ENCODE data around the gene TDRKH. TPM values are rescaled to one million over a fixed set of nuclear protein-coding genes. Genes with fewer than 3 reads are reported as not detected.
"Not testable (repeated sequence)": the region's sequence is repeated elsewhere in the genome, so short reads cannot be mapped to it uniquely, and the experiment has no call there.

Gene TDRKH
- polyA plus RNA-seq, 12 donors, result 3.5 to 6.0 (median 4.3) TPM; not detected in 2

DNA sequence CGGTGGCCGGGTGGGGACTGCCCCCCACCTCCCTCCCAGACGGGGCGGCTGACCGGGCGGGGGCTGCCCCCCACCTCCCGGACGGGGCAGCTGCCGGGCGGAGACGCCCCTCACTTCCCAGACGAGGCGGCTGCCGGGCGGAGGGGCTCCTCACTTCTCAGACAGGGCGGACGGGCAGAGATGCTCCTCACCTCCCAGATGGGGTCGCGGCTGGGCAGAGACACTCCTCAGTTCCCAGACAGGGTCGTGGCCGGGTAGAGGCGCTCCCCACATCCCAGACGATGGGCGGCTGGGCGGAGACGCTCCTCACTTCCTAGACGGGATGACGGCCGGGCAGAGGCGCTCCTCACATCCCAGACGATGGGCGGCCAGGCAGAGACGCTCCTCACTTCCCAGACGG, 21.0 kb downstream of the TDRKH start:
- not testable (repeated sequence) for DNase-seq

- DNase-seq, result not testable (repeated sequence)
Observed at GRCh38 chr1:151768351-151769066, 21.8 kb downstream of the TDRKH start.

- DNase-seq, result no peak
Observed at GRCh38 chr1:151763990-151764389, 26.3 kb downstream of the TDRKH start.

GRCh38 chr1:151762941-151763921, 27.1 kb downstream of the TDRKH start, which contains the start of gene MRPL9:
Gene MRPL9, minus strand, starts transcription at chr1:151763496. Its CDS starts 17 bp downstream, at chr1:151763479.
- DNase-seq, result peak; percentile 84

DNA sequence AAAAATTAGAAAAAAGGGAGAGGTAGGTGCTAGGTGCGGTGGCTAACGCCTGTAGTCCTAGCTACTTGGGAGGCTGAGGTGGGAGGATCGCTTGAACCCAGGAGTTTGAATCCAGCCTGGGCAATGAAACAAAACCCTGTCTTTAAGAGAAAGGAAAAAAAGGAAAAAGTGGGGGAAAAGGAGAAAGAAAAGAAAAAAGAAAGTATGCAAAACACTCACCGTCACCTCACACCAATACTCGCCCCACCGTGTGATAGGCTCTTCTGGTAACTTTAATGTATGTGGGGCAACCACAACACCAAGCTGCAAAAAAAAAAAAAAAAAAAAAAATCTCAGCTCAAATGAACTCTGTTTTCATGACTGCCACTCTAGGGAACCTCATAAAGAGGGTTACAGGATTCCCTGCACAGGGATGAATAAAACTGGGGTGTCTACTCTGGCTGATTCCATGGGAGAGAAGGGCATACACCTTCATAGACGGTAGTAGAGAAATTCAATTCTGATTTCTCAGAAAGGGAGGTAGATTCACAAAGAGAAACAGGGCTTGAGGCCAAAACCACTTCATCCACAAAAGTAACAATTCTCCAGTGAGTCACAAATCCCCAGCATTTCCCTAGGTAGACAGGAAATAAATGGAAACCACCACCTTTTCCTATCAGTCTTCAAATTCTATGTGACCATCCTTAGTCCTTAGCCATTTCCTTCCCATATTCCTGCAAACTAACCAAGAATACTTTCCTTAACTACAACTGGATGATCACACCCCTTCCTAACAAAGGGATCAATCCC, 29.5 kb downstream of the TDRKH start:
- no peak for DNase-seq

DNA sequence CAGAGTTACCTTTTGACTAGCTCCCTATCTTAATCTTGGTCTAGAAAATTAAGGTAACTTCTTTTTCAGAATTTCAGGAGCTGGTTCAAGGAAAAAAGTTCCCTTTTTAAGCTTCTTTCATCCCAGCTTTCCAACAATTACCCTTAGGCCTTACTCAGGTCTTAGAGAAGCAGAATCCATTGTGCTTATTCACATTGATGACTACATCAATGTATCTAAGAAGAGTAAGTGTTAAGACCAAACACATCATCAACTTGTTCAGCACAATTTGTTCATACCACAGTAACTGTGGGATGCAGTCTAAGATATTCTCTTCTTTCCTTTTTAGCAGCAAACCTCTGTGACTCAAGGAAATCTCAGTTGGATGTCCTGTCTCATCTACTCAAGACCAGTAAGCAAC, 31.1 kb downstream of the TDRKH start:
- no peak for DNase-seq

- DNase-seq, result no peak
Observed at GRCh38 chr1:151756291-151756690, 34.0 kb downstream of the TDRKH start.

GRCh38 chr1:151741516-151741915, 48.8 kb downstream of the TDRKH start:
- DNase-seq, result no peak

DNA sequence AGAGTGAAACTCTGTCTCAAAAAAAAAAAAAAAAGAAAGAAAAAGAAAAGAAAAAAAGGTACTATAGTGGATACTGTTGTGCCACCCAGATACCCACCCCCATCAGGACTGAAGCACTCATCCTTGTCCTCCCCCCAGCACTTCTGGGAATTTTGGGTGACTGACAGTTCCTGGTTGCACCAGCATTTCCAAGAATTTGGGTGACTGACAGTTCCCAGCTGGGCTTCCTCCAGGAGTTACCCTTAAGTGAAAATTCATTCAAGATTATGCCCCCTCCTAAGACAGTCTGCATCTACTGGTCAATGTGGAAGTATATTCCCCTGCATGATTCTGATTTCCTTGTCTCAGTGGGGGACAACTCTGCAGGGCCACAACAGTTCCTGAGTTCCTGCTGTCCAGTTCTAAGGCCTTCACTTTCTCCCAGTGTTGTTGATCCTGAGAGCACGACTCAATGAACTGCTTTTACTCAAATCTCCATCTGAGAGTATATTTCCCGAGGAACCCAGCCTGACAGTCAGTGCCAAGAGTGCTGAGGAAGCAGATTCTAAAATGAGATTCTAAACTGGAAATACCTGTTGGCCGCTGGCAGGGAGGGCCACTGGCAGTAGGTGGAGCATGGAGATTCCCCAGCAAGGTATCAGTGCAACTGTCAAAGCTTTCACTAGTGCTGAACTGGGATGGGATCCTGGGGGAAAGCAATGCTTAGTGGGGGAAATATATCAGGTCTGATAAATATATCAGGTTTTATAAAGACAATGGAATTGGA, 50.5 kb downstream of the TDRKH start:
- no peak for DNase-seq

DNA sequence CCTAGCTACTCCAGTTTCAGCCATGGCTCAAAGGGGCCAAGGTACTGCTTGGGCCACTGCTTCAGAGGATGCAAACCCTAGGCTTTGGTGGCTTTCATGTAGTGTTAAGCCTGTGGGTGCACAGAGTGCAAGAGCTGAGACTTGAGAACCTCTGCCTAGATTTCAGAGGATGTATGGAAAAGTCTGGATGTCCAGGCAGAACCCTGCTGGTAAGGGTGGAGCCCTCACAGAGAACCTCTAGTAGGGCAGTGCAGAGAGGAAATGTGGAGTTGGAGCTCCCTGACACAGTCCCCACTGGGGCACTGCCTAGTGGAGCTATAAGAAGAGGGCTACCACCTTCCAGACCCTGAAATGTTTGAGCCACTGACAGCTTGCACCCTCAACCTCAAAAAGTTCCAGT, 52.8 kb downstream of the TDRKH start:
- no peak for DNase-seq

DNA sequence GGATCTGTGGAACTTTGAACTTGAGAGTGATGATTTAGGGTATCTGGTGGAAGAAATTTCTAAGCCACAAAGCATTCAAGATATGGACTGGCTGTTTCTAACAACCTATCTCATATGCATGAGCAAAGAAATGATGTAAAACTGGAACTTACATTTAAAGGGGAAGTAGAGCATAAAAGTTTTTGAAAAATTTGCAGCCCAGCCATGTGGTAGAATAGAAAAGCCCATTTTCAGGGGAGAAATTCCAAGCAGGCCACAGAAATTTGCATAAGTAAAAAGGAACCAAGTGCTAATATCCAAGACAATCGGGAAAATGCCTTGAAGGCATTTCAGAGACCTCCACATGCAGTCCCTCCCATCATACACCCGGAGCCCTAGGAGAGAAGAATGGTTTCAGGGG, 53.3 kb downstream of the TDRKH start:
- DNase-seq, result no peak

DNA sequence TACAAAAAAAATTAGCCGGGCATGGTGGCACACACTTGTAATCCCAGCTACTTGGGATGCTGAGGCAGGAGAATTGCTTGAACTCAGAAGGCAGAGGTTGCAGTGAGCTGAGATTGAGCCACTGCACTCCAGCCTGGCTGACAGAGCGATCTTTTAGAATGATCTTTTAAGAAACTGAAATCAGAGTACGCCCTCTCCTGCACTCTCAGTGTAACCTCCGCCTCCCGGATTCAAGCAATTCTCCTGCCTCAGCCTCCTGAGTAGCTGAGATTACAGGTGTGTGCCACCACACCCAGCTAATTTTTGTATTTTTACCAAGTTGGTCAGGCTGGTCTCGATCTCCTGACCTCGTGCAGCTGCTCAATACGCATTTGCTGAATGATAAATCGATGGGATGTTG, 56.3 kb downstream of the TDRKH start:
- DNase-seq, result not testable (repeated sequence)

GRCh38 chr1:151733126-151733525, 57.2 kb downstream of the TDRKH start:
- DNase-seq, result no peak

DNA sequence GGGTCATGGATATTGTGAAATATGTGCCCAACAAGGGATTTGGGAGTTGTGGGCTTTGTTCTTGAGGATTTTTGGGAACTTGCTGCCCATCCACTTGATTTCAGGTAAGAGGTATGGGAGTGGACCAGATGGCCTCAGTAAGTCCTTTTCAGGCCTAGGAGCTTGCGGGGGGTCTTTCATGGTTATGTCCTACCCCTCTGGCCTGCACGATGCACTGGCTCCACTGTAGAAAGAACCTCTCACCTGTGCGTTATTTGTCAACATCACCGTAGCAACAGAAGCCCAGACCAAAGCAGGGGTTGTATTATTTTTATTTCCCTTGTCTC, 60.4 kb downstream of the TDRKH start:
- no peak for DNase-seq

GRCh38 chr1:151729157-151729965, 60.9 kb downstream of the TDRKH start:
- DNase-seq, result no peak

DNA sequence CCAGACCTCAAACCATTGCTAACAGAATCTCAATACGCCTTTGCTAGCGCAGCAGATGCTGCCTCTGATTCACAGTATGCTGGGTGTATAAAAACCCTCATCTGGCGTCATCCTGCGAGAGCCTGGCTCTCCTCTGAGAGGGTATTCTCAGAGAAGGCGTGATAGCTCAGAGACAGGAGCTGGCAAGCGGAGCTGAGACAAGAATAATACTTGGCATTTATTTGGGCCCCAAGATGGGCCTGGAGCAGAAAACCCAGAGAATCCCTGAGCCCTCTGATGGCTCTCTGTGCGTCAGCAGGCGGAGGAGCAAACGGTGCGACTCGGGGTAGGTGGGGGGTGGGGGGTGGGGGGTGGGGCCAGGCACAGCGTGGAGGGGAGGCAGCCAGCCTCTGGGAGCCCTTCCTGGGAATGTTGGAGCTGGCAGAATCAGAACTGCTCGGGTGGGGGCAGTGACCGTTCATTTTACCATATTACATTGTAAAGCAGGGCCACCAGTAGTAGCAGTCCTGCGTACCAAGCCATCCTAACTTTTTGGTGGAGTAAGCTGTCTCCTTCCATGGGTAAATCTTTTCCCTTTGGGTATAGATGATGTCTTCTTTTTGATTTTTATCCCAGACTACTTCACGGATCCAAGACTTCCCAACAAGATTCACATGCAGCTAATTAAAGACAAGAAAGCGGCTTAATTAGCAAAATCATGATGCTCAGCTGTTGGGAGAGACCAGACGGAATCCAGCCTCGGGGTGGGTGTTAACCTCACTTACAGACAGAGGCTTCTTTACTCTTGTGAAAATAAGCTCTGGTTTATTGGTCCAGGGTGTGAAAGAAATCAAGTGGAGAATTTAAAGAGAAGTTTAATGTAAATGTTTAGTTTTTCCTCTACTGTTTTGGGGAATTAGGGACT, 61.9 kb downstream of the TDRKH start:
- DNase-seq, result no peak

- DNase-seq, result no peak
Observed at GRCh38 chr1:151723726-151724370, 66.5 kb downstream of the TDRKH start.

Data from muscle of arm (tissue), 12 donors.